Upper lobe of right lung (tissue), 1 donor: ENCODE measurements around the gene PAGE2. TPM values are rescaled to one million over a fixed set of nuclear protein-coding genes. Genes with fewer than 3 reads are reported as not detected.
"Not testable (repeated sequence)": the region's sequence is repeated elsewhere in the genome, so short reads cannot be mapped to it uniquely, and the experiment has no call there.

ENCODE experiments used
- ATAC-seq: fragments of 200-7000 bp; cut with Tn5 transposase; one replicate; pipeline ENCODE4 v1.9.1; 2020; ENCODE audit warnings: mild to moderate bottlenecking, moderate library complexity
- DNase-seq: peaks from one replicate; pipeline ENCODE4 v3.0.0-alpha.2; 2020
- H3K27ac ChIP-seq: fragments of 200-600 bp; one replicate; pipeline ENCODE4 v1.8.0; 2022
- H3K27me3 ChIP-seq: fragments of 200-600 bp; one replicate; pipeline ENCODE4 v1.8.0; 2022; ENCODE audit warnings: mild to moderate bottlenecking
- H3K36me3 ChIP-seq: fragments of 200-600 bp; one replicate; pipeline ENCODE4 v1.8.0; 2022
- H3K4me1 ChIP-seq: fragments of 200-600 bp; one replicate; pipeline ENCODE4 v1.8.0; 2022
- H3K4me3 ChIP-seq: fragments of 200-600 bp; one replicate; pipeline ENCODE4 v1.8.0; 2022; ENCODE audit warnings: mild to moderate bottlenecking
- H3K9me3 ChIP-seq: fragments of 200-600 bp; one replicate; pipeline ENCODE4 v1.8.0; 2022
- intact Hi-C: fragments of 100-400 bp; cut with DNase I; formaldehyde crosslinking; loops from one replicate; pipeline ENCODE4 v1.11.0; 2022
- total RNA-seq: library from RNA; stranded (reverse); fragmentation: NEBNext Ultra II Directional; extraction: Animal tissue kit (Norgen Biotek cat#: 25700); gene quantifications from one replicate; pipeline ENCODE4 v1.2.1, GENCODE V29; 2021
- TF ChIP-seq, protein P1 (sequence below): fragments of 200-600 bp; IDR thresholded peaks from one replicate; pipeline ENCODE4 v1.8.0; 2022; ENCODE audit warnings: antibody characterized with exemption
- donor health status: DM: no; HTN: yes; CAD: no; lungs with severe emphysema.

The PAGE2 gene
- total RNA-seq, 1 donor from 2014 or later = not detected

DNA sequence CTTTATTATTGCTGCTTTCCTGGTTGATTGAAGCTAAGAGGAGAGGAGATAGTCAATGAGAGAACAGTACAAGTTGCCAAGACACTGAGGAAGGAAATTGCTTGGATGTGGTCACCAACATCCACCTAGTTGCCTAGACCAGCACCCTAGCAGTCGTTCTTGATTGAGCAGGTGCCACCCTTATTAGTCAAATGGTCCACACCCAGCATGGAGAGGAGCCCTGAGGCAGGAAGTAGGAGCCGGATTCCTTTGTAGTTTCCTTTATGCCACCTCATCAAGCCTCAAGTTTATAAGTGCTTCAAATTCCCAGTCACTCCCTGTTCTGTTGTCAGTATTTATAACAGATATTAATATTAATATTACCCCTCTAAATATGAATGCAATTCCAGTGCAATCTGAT is 19.1 kb downstream of the PAGE2 start:
- no peak for ATAC-seq
- no peak for DNase-seq
- Histone ChIP-seq H3K4me3 (no peak overlapping the region), H3K27ac (no peak overlapping the region), H3K4me1 (no peaks in the 10 kb centered on the region), H3K27me3 (no peaks in the 10 kb centered on the region), H3K9me3 (no peaks in the 10 kb centered on the region), H3K36me3 (no peaks in the 10 kb centered on the region)
- TF ChIP-seq, protein P1, sequence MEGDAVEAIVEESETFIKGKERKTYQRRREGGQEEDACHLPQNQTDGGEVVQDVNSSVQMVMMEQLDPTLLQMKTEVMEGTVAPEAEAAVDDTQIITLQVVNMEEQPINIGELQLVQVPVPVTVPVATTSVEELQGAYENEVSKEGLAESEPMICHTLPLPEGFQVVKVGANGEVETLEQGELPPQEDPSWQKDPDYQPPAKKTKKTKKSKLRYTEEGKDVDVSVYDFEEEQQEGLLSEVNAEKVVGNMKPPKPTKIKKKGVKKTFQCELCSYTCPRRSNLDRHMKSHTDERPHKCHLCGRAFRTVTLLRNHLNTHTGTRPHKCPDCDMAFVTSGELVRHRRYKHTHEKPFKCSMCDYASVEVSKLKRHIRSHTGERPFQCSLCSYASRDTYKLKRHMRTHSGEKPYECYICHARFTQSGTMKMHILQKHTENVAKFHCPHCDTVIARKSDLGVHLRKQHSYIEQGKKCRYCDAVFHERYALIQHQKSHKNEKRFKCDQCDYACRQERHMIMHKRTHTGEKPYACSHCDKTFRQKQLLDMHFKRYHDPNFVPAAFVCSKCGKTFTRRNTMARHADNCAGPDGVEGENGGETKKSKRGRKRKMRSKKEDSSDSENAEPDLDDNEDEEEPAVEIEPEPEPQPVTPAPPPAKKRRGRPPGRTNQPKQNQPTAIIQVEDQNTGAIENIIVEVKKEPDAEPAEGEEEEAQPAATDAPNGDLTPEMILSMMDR = no peak
- intact Hi-C loops = no loop called here

DNA sequence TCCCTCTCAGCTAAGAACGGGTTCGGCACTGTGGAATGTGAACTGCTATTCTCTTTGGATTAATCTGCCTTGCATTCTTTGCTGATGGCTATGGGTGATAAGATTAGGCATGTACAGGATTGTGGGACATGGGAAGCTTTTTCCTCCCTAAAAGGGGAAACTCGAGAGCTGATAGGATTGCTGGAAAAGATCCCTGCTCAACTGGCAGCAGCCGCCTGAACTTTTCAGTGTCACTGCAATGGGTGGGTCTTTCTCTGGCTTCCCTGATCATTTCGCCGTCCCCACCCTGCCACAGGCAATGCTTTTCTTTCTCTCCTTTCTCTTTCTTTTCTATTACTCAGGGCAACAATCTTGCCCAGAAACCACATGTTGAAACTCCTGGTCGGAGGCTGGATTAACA is 20.5 kb downstream of the PAGE2 start:
- H3K9me3 ChIP-seq = no peaks in the 10 kb centered on the region
- H3K4me1 ChIP-seq = no peaks in the 10 kb centered on the region
- no peak for ATAC-seq
- H3K36me3 ChIP-seq = no peaks in the 10 kb centered on the region
- intact Hi-C loops = no loop called here
- no peak overlapping the region for H3K4me3 ChIP-seq
- TF ChIP-seq, protein P1 = no peak
- H3K27ac ChIP-seq = no peak overlapping the region
- H3K27me3 ChIP-seq = no peaks in the 10 kb centered on the region
- no peak for DNase-seq

DNA sequence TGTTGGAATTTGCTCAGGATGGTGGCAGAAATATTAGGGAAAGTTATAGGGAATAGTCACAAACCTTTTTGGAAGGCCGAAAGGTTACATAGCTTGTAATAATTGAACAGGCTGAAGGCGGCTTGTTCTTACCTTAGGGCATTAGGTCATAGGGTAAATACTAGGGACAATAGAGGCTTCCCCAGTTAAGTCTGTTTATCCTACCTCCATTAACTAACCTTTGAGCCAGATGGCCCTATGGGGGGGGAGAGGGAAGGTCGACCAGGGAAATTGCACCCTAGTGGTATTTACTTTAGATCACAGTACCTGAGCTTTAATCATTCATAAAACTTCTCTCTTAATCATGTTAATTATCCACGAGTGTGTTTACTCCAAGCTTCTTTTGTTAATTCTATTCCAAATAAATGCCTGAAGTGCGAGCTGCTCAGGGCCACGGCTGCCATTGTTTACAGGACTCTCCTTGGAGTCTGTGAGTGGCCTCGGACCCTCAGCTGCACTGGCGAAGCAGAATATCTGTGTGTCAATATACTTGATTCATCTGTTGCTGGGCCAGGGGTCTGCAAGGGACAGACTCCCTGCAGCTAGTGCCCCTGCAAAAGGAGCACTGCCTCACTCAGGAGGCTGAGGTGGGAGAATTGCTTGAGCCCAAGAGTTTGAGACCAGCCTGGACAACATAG is 22.9 kb downstream of the PAGE2 start:
- H3K4me3 ChIP-seq = no peak overlapping the region
- H3K4me1 ChIP-seq = no peaks in the 10 kb centered on the region
- ATAC-seq (no peak), DNase-seq (no peak)
- no peaks in the 10 kb centered on the region for H3K27me3 ChIP-seq
- H3K36me3 ChIP-seq = no peaks in the 10 kb centered on the region
- no peaks in the 10 kb centered on the region for H3K9me3 ChIP-seq
- TF ChIP-seq, protein P1 = no peak
- intact Hi-C loops = no loop called here
- H3K27ac ChIP-seq = no peak overlapping the region

DNA sequence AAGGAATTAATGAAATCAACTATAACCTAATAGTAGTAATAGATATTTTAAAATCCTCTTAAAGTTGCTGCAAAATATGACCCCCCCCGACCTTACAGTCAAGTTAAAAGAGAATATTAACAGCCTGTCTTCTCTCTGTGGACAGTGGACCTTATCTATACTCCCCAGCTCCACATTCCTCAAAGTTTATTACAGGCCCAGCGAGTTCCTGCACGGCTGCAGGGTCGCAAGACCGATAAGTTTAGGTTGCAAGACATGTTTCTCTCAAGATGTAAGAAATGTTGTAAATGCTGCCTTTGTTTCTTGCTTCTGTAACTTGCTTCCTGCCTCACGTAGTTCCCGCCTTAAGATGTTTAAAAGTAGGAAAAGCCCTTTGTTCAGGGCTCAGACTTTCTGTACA is 27.8 kb downstream of the PAGE2 start:
- intact Hi-C loops, H3K36me3 ChIP-seq, H3K9me3 ChIP-seq: not testable (repeated sequence)

DNA sequence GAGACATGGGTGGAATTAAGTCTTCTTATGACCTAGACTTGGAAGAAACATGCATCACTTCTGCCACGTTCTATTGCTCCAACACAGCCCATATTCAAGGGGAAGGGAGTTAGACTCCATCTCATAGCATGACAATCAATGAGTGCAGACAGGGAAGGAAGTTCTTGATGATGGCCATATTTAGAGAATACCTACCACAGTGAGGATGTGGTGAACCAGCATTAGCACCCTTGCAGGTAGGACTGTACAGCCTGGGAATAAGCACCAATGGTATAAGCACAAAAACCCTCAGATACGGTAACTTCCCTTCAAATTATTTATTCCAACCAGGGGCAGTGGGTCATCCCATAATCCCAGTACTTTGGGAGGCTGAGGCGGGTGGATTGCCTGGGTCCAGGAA is 29.8 kb downstream of the PAGE2 start:
- Histone ChIP-seq H3K27ac (no peak overlapping the region), H3K4me3 (no peak overlapping the region), H3K9me3 (no peaks in the 10 kb centered on the region), H3K36me3 (no peaks in the 10 kb centered on the region), H3K4me1 (no peaks in the 10 kb centered on the region), H3K27me3 (no peaks in the 10 kb centered on the region)
- DNase-seq (no peak), ATAC-seq (no peak)
- intact Hi-C loops = no loop called here
- TF ChIP-seq, protein P1 = no peak

More for the DNA sequence above, 27.8 kb downstream of the PAGE2 start:
- not testable (repeated sequence) for H3K4me3 ChIP-seq, H3K27me3 ChIP-seq, H3K4me1 ChIP-seq, ATAC-seq, H3K27ac ChIP-seq, DNase-seq

DNA sequence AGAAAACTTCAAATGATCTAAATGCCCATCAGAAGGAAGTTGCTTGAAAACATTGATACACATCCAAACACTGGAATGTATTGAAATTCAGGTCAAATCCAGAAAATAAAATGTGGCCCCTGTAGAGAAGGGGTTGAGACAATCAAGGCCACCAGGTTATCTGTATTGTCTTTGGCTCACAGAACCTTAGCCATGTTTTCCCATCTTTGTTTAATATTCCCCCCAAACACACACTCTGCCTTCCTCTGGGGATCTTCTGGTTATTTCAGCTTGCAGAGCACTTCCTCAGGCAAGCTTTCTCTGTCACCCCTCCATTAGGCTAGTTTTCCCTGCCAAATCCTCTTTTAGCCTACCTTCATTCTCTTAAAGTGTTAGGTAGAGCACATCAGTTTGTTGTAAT is 30.5 kb downstream of the PAGE2 start:
- H3K9me3 ChIP-seq = no peaks in the 10 kb centered on the region
- H3K4me1 ChIP-seq = no peaks in the 10 kb centered on the region
- TF ChIP-seq, protein P1 = no peak
- ATAC-seq (no peak), DNase-seq (no peak)
- H3K36me3 ChIP-seq = no peaks in the 10 kb centered on the region
- H3K4me3 ChIP-seq = no peak overlapping the region
- H3K27ac ChIP-seq = no peak overlapping the region
- intact Hi-C loops = no loop called here
- H3K27me3 ChIP-seq = no peaks in the 10 kb centered on the region
